ENCODE data around the gene TEKT3. TPM values are rescaled to one million over a fixed set of nuclear protein-coding genes. Genes with fewer than 3 reads are reported as not detected.

The TEKT3 gene
- total and polyA plus RNA-seq, 9 of the 15 experiments (the other 6 are each of a cell fraction or from before 2014, with no cell fraction given), result not detected

DNA sequence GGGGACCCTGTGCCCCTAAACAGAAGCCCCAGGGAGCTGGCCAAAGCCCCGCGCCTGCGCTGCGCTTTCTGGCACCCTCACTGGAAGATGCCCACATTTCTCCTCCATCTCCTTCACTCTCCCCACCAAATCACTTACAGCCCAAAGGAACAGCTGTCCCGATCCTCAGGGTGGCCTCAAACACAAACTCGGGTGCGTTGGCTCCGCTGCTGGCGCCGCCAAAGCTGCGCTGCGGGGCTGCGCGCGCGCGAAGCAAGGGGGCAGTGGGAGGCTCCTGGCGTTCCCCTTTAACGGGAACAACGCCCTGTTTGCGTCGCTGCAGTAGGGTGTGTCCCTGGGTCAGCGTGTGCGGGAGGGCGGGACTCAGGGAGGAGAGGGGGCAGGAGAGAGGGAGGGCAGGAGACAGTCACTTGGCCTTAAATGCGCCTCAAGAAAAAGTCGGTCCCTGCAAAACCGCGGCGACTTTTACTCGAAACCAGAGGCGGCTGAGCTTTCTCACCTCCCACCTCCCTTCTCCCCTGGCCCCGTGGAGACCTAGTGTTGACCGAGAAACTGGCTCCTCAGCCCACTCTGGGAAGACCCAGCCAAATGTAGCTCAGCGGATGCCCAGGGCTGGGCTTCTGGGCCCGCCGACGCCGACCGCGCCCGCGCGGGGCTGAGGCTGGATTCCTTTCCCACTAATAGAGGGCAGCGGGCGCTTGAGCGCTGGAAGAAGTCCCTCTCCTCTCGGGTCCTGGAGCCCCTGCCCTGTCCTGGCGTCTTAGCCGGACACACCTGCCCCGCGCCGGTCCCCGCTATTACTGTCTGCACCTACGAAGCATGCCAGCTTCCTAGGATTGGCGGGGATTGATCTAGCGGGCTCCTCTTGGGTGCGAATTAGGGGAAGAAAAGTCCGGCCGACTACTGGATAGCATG, 78.8 kb downstream of the TEKT3 start (continued):
- no peak for TF ChIP-seq U2AF1 (optimal IDR thresholded peaks at IDR 0.05; ENCODE audit: low read depth, low read length)
- TF ChIP-seq CHD2 (IDR thresholded peaks at IDR 0.05; ENCODE audit: low read depth, low read length), result no peak
- no peak for TF ChIP-seq PRPF4 (IDR thresholded peaks at IDR 0.05; ENCODE audit: insufficient read depth, low read depth, low read length, poor library complexity, severe bottlenecking)
- no peak for TF ChIP-seq TCF7L2 (IDR thresholded peaks at IDR 0.05; ENCODE audit: low read depth, low read length)
- TF ChIP-seq, protein P1, sequence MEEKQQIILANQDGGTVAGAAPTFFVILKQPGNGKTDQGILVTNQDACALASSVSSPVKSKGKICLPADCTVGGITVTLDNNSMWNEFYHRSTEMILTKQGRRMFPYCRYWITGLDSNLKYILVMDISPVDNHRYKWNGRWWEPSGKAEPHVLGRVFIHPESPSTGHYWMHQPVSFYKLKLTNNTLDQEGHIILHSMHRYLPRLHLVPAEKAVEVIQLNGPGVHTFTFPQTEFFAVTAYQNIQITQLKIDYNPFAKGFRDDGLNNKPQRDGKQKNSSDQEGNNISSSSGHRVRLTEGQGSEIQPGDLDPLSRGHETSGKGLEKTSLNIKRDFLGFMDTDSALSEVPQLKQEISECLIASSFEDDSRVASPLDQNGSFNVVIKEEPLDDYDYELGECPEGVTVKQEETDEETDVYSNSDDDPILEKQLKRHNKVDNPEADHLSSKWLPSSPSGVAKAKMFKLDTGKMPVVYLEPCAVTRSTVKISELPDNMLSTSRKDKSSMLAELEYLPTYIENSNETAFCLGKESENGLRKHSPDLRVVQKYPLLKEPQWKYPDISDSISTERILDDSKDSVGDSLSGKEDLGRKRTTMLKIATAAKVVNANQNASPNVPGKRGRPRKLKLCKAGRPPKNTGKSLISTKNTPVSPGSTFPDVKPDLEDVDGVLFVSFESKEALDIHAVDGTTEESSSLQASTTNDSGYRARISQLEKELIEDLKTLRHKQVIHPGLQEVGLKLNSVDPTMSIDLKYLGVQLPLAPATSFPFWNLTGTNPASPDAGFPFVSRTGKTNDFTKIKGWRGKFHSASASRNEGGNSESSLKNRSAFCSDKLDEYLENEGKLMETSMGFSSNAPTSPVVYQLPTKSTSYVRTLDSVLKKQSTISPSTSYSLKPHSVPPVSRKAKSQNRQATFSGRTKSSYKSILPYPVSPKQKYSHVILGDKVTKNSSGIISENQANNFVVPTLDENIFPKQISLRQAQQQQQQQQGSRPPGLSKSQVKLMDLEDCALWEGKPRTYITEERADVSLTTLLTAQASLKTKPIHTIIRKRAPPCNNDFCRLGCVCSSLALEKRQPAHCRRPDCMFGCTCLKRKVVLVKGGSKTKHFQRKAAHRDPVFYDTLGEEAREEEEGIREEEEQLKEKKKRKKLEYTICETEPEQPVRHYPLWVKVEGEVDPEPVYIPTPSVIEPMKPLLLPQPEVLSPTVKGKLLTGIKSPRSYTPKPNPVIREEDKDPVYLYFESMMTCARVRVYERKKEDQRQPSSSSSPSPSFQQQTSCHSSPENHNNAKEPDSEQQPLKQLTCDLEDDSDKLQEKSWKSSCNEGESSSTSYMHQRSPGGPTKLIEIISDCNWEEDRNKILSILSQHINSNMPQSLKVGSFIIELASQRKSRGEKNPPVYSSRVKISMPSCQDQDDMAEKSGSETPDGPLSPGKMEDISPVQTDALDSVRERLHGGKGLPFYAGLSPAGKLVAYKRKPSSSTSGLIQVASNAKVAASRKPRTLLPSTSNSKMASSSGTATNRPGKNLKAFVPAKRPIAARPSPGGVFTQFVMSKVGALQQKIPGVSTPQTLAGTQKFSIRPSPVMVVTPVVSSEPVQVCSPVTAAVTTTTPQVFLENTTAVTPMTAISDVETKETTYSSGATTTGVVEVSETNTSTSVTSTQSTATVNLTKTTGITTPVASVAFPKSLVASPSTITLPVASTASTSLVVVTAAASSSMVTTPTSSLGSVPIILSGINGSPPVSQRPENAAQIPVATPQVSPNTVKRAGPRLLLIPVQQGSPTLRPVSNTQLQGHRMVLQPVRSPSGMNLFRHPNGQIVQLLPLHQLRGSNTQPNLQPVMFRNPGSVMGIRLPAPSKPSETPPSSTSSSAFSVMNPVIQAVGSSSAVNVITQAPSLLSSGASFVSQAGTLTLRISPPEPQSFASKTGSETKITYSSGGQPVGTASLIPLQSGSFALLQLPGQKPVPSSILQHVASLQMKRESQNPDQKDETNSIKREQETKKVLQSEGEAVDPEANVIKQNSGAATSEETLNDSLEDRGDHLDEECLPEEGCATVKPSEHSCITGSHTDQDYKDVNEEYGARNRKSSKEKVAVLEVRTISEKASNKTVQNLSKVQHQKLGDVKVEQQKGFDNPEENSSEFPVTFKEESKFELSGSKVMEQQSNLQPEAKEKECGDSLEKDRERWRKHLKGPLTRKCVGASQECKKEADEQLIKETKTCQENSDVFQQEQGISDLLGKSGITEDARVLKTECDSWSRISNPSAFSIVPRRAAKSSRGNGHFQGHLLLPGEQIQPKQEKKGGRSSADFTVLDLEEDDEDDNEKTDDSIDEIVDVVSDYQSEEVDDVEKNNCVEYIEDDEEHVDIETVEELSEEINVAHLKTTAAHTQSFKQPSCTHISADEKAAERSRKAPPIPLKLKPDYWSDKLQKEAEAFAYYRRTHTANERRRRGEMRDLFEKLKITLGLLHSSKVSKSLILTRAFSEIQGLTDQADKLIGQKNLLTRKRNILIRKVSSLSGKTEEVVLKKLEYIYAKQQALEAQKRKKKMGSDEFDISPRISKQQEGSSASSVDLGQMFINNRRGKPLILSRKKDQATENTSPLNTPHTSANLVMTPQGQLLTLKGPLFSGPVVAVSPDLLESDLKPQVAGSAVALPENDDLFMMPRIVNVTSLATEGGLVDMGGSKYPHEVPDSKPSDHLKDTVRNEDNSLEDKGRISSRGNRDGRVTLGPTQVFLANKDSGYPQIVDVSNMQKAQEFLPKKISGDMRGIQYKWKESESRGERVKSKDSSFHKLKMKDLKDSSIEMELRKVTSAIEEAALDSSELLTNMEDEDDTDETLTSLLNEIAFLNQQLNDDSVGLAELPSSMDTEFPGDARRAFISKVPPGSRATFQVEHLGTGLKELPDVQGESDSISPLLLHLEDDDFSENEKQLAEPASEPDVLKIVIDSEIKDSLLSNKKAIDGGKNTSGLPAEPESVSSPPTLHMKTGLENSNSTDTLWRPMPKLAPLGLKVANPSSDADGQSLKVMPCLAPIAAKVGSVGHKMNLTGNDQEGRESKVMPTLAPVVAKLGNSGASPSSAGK (IDR thresholded peaks at IDR 0.05), result peak; percentile 53; the same call in 1 of the 2 replicates
- no peak for TF ChIP-seq ZNF561 (CRISPR knock-in tag; conservative IDR thresholded peaks at IDR 0.05)
- TF ChIP-seq EHMT2 (IDR thresholded peaks at IDR 0.05), result no peak
- TF ChIP-seq, protein P2, sequence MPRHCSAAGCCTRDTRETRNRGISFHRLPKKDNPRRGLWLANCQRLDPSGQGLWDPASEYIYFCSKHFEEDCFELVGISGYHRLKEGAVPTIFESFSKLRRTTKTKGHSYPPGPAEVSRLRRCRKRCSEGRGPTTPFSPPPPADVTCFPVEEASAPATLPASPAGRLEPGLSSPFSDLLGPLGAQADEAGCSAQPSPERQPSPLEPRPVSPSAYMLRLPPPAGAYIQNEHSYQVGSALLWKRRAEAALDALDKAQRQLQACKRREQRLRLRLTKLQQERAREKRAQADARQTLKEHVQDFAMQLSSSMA (CRISPR knock-in tag; IDR thresholded peaks at IDR 0.05), result no peak
- no peak for TF ChIP-seq GABPA (tag; conservative IDR thresholded peaks at IDR 0.05; ENCODE audit: low read depth)
- no peak for TF ChIP-seq ZKSCAN8 (CRISPR knock-in tag; IDR thresholded peaks at IDR 0.05)
- TF ChIP-seq NONO (IDR thresholded peaks at IDR 0.05; ENCODE audit: low read depth in 2 of 2, low read length in 1 of 2), result no peak
- TF ChIP-seq CBFA2T2 (conservative IDR thresholded peaks at IDR 0.05), result no peak
- TF ChIP-seq NR1H2 (CRISPR knock-in tag; IDR thresholded peaks at IDR 0.05), result no peak
- TF ChIP-seq MBD2 (IDR thresholded peaks at IDR 0.05; ENCODE audit: borderline replicate concordance, low read depth), result no peak
- no peak for TF ChIP-seq CEBPB (tag; IDR thresholded peaks at IDR 0.05)
- no peak for TF ChIP-seq ZNF444 (CRISPR knock-in tag; IDR thresholded peaks at IDR 0.05)
- TF ChIP-seq ZNF133 (CRISPR knock-in tag; IDR thresholded peaks at IDR 0.05), result no peak

Data from K562 (cell line).